K562 (cell line): Measurements from ENCODE around the gene ANK3. TPM values are rescaled to one million over a fixed set of nuclear protein-coding genes. Genes with fewer than 3 reads are reported as not detected.

Experiments
- ATF3 ChIP-seq, 2 experiments: fragments of 450-650 bp in 1 of 2; sonication (generic) in 1 of 2; formaldehyde crosslinking in 1 of 2; IDR thresholded peaks in 1 of 2; conservative IDR thresholded peaks in 1 of 2; 2 replicates each; pipeline versions ENCODE4 v1.6.1 to v1.8.1; 2016 to 2023; ENCODE audit warnings: mild to moderate bottlenecking in 2 of 2, moderate library complexity in 2 of 2, inconsistent platforms in 1 of 2, missing genetic modification reagents in 1 of 2
- CSDE1 ChIP-seq, 2 experiments: fragments of 450-650 bp; IDR thresholded peaks; 2 replicates each; pipeline ENCODE4 v1.6.1; 2016; ENCODE audit warnings: mild to moderate bottlenecking in 1 of 2
- CXXC5 ChIP-seq: fragments of 250-450 bp; sonication (Bioruptor Pico); IDR thresholded peaks from 2 replicates; pipeline ENCODE4 v1.8.0; 2022; ENCODE audit warnings: inconsistent platforms, mild to moderate bottlenecking, moderate library complexity
- KLF16 ChIP-seq: IDR thresholded peaks from 2 replicates; pipeline ENCODE4 v1.6.1; 2016; ENCODE audit warnings: antibody characterized with exemption
- MTA3 ChIP-seq: fragments of 450-650 bp; formaldehyde crosslinking; IDR thresholded peaks from 2 replicates; pipeline ENCODE4 v1.6.1; 2017; ENCODE audit warnings: mild to moderate bottlenecking, borderline replicate concordance
- NFRKB ChIP-seq: fragments of 450-650 bp; IDR thresholded peaks from 2 replicates; pipeline ENCODE4 v1.6.1; 2016; ENCODE audit warnings: low read depth
- PKNOX1 ChIP-seq: fragments of 450-650 bp; IDR thresholded peaks from 2 replicates; pipeline ENCODE4 v1.6.1; 2016
- PYGO2 ChIP-seq: fragments of 450-650 bp; IDR thresholded peaks from 2 replicates; pipeline ENCODE4 v1.6.1; 2016; ENCODE audit warnings: mild to moderate bottlenecking, missing genetic modification characterization, moderate library complexity, missing compliant biosample characterization
- RCOR1 ChIP-seq, 2 experiments: IDR thresholded peaks; 2 replicates each; pipeline ENCODE4 v1.6.1; 2012; ENCODE audit warnings: low read depth in 2 of 2, low read length in 2 of 2, borderline replicate concordance in 1 of 2, improper control_type of control experiment in 1 of 2
- SP1 ChIP-seq: sonication (generic); formaldehyde crosslinking; IDR thresholded peaks from 2 replicates; pipeline ENCODE4 v1.8.1; 2022; ENCODE audit warnings: mild to moderate bottlenecking, missing genetic modification reagents
- SPI1 ChIP-seq: IDR thresholded peaks from 2 replicates; pipeline ENCODE4 v1.6.1; 2011; ENCODE audit warnings: low read depth, low read length, control low read depth, borderline replicate concordance
- TAL1 ChIP-seq: fragments of 450-650 bp; IDR thresholded peaks from 2 replicates; pipeline ENCODE4 v1.6.1; 2016; ENCODE audit warnings: mild to moderate bottlenecking
- TCF15 ChIP-seq: fragments of 250-450 bp; sonication (Bioruptor Pico); IDR thresholded peaks from 2 replicates; pipeline ENCODE4 v1.8.0; 2022; ENCODE audit warnings: moderate library complexity, mild to moderate bottlenecking, inconsistent platforms
- TCF3 ChIP-seq: sonication (generic); formaldehyde crosslinking; IDR thresholded peaks from 2 replicates; pipeline ENCODE4 v1.4.0; 2020; ENCODE audit warnings: mild to moderate bottlenecking, missing genetic modification reagents
- TEAD4 ChIP-seq, 2 experiments: sonication (generic) in 1 of 2; formaldehyde crosslinking in 1 of 2; IDR thresholded peaks; 2 replicates each; pipeline versions ENCODE4 v1.6.1 to v1.8.0; 2012 to 2022; ENCODE audit warnings: borderline replicate concordance in 1 of 2, inconsistent platforms in 1 of 2, low read length in 1 of 2, mild to moderate bottlenecking in 1 of 2, missing genetic modification reagents in 1 of 2
- ZBTB2 ChIP-seq: fragments of 450-650 bp; IDR thresholded peaks from 2 replicates; pipeline ENCODE4 v1.6.1; 2016; ENCODE audit warnings: antibody characterized with exemption
- ZNF584 ChIP-seq: fragments of 200-800 bp; sonication (Bioruptor generic); IDR thresholded peaks from 2 replicates; pipeline ENCODE4 v1.6.1; 2016; ENCODE audit warnings: low read depth, mild to moderate bottlenecking, missing genetic modification characterization, missing compliant biosample characterization
- ZNF639 ChIP-seq, 2 experiments: fragments of 200-800 bp in 1 of 2; sonication (Bioruptor generic) in 1 of 2; sonication (generic) in 1 of 2; formaldehyde crosslinking in 1 of 2; IDR thresholded peaks in 1 of 2; conservative IDR thresholded peaks in 1 of 2; 2 replicates each; pipeline versions ENCODE4 v1.5.0 to v1.6.1; 2016 to 2020; ENCODE audit warnings: missing compliant biosample characterization in 1 of 2, missing genetic modification characterization in 1 of 2, missing genetic modification reagents in 1 of 2
- polyA plus RNA-seq, 8 experiments: library from polyadenylated mRNA; depleted of rRNA in 4 of 8; stranded (reverse) in 5 of 8; unstranded in 3 of 8; fragments of >200 nt; fragmentation: Nextera tagmentation in 2 of 8; fragmentation: Illumina TruSeq in 1 of 8; extraction: Ambion mirVana in 2 of 8; extraction: Trizol in 1 of 8; gene quantifications; 2 replicates each; pipeline versions ENCODE4 v1.2.1 to v1.2.3, GENCODE V29; 2011 to 2014; ENCODE audit warnings: inconsistent platforms in 1 of 8, missing spikeins in 1 of 8
- total RNA-seq, 7 experiments: library from RNA; depleted of rRNA in 6 of 7; stranded (reverse); fragments of >200 nt in 6 of 7; fragmentation: Illumina TruSeq in 2 of 7; extraction: Trizol in 2 of 7; gene quantifications; 2 replicates each; pipeline versions ENCODE4 v1.2.1 to v1.2.3, GENCODE V29; 2011 to 2021; ENCODE audit warnings: low replicate concordance in 1 of 7

The ANK3 gene
- total and polyA plus RNA-seq, 9 of the 15 experiments (the other 6 are each of a cell fraction or from before 2014, with no cell fraction given) = 10.0 to 32.3 (median 17.9) TPM

- TF ChIP-seq ZBTB2 = peak; percentile 82
- peak; percentile 12; the same call in 1 of the 2 replicates for TF ChIP-seq KLF16
- TF ChIP-seq ZNF639 (CRISPR knock-in tag; conservative IDR thresholded peaks at IDR 0.05 in 1 of 2, IDR thresholded peaks at IDR 0.05 in 1 of 2) = peak in 1 of 2 experiments; percentile 71; a peak in 1 of 4 replicates
- peak; percentile 69 for TF ChIP-seq TCF3 (CRISPR knock-in tag)
- peak; percentile 79 for TF ChIP-seq TEAD4 (IDR thresholded peaks at IDR 0.05; ENCODE audit: low read length)
- no peak for TF ChIP-seq TEAD4 (CRISPR knock-in tag; IDR thresholded peaks at IDR 0.05; ENCODE audit: borderline replicate concordance)
- peak; percentile 14; the same call in 1 of the 2 replicates for TF ChIP-seq MTA3
- peak in 1 of 2 experiments; percentile 87; a peak in 2 of 4 replicates for TF ChIP-seq RCOR1 (IDR thresholded peaks at IDR 0.05; ENCODE audit: borderline replicate concordance in 1 of 2, low read depth in 2 of 2, low read length in 2 of 2)
- TF ChIP-seq PYGO2 (tag) = peak; percentile 49; the same call in 1 of the 2 replicates
- peak; percentile 41; the same call in 1 of the 2 replicates for TF ChIP-seq SPI1
- 0 out of 2 replicates have a peak, but pooled peaks have one; percentile 24 for TF ChIP-seq SP1
- TF ChIP-seq CXXC5 (CRISPR knock-in tag) = 0 out of 2 replicates have a peak, but pooled peaks have one; percentile 20
- TF ChIP-seq TAL1 = peak; percentile 58
- TF ChIP-seq NFRKB = 0 out of 2 replicates have a peak, but pooled peaks have one; percentile 22
- TF ChIP-seq PKNOX1 = peak; percentile 94
- TF ChIP-seq TCF15 (CRISPR knock-in tag) = no peak
- peak in 1 of 2 experiments; percentile 59; a peak in 1 of 4 replicates for TF ChIP-seq CSDE1 (IDR thresholded peaks at IDR 0.05)
- TF ChIP-seq ATF3 (IDR thresholded peaks at IDR 0.05) = peak; percentile 84
- no peak for TF ChIP-seq ATF3 (CRISPR knock-in tag; conservative IDR thresholded peaks at IDR 0.05)
- TF ChIP-seq ZNF584 (CRISPR knock-in tag) = peak; percentile 34; the same call in 1 of the 2 replicates
Observed at GRCh38 chr10:60312818-60313588, 76.7 kb downstream of the ANK3 start (continued).
